GM12878 (cell line): Measurements from ENCODE around the gene AIG1. TPM values are rescaled to one million over a fixed set of nuclear protein-coding genes. Genes with fewer than 3 reads are reported as not detected.
"Not testable (repeated sequence)": the region's sequence is repeated elsewhere in the genome, so short reads cannot be mapped to it uniquely, and the experiment has no call there.

ENCODE experiments used
- ATAC-seq: fragments of 200-7000 bp; cut with Tn5 transposase; 3 replicates; pipeline ENCODE4 v1.9.1; 2020; ENCODE audit warnings: mild to moderate bottlenecking, moderate library complexity
- BruUV-seq: library from RNA; stranded (reverse); fragments of 400-500 nt; replicated peaks from 2 replicates; lab custom pipeline; 2021; lab: Mats Ljungman, UMichigan
- CTCF ChIA-PET: fragments of 300-600 bp; sonication (Branson Sonifier 250); formaldehyde crosslinking; extraction: SDS; loops from one replicate; lab custom pipeline; 2021; ENCODE audit warnings: inconsistent platforms; lab: Yijun Ruan, JAX
- POLR2A ChIA-PET: fragments of 350-600 bp; formaldehyde crosslinking; extraction: SDS; loops from one replicate; lab custom pipeline; 2021; ENCODE audit warnings: inconsistent platforms; lab: Charles Lee
- RAD21 ChIA-PET: fragments of 300-600 bp; sonication (Branson Sonifier 250); formaldehyde crosslinking; loops from one replicate; lab custom pipeline; 2023; ENCODE audit warnings: antibody characterized with exemption; ENCODE audit not compliant: unreplicated experiment; lab: Charles Lee
- SMC1A ChIA-PET: fragments of 300-600 bp; sonication (Branson Sonifier 250); formaldehyde crosslinking; loops from one replicate; lab custom pipeline; 2023; ENCODE audit not compliant: unreplicated experiment, uncharacterized antibody; lab: Charles Lee
- DNase-seq: peaks from one replicate; pipeline ENCODE4 v3.0.0-alpha.2; 2011; ENCODE audit warnings: low read depth, low spot score
- FAIRE-seq: peaks from 3 replicates; lab custom pipeline; 2011; peaks lifted over from hg19 to GRCh38; lab: Jason Lieb, UNC
- H2AFZ ChIP-seq: 2 replicates; pipeline ENCODE4 v1.6.0; 2011; ENCODE audit warnings: low read depth, low read length, control low read depth; ENCODE audit not compliant: control insufficient read depth
- H3K27ac ChIP-seq: 2 replicates; pipeline ENCODE4 v1.5.1; 2011; ENCODE audit warnings: control low read depth; ENCODE audit not compliant: control insufficient read depth, insufficient read depth
- H3K27me3 ChIP-seq, 2 experiments: replicated peaks in 1 of 2; 2 replicates each; pipeline versions ENCODE4 v1.6.0 to v1.6.1; 2011; ENCODE audit warnings: low read length in 1 of 2; ENCODE audit not compliant: control insufficient read depth in 2 of 2, insufficient read depth in 2 of 2
- H3K36me3 ChIP-seq, 2 experiments: 2 replicates each; pipeline ENCODE4 v1.5.1; 2011; ENCODE audit warnings: low read length in 1 of 2; ENCODE audit not compliant: control insufficient read depth in 2 of 2, insufficient read depth in 2 of 2
- H3K4me1 ChIP-seq: 2 replicates; pipeline ENCODE4 v1.6.1; 2011; ENCODE audit warnings: mild to moderate bottlenecking, low read length, moderate library complexity, mixed read lengths; ENCODE audit not compliant: control insufficient read depth, insufficient read depth
- H3K4me2 ChIP-seq: 2 replicates; pipeline ENCODE4 v1.6.0; 2011; ENCODE audit warnings: control low read depth; ENCODE audit not compliant: control insufficient read depth, insufficient read depth
- H3K4me3 ChIP-seq: fragments of 200-600 bp; sonication (generic); 2 replicates; pipeline ENCODE4 v1.5.1; 2016
- H3K79me2 ChIP-seq: 2 replicates; pipeline ENCODE4 v1.6.0; 2011; ENCODE audit warnings: low read length; ENCODE audit not compliant: control insufficient read depth, insufficient read depth
- H3K9ac ChIP-seq: 2 replicates; pipeline ENCODE4 v1.8.0; 2011; ENCODE audit warnings: low read length, control low read depth, mixed read lengths; ENCODE audit not compliant: control insufficient read depth, insufficient read depth
- H3K9me3 ChIP-seq: replicated peaks from 3 replicates; pipeline ENCODE4 v1.5.1; 2011; ENCODE audit warnings: mild to moderate bottlenecking, low read length; ENCODE audit not compliant: control insufficient read depth, insufficient read depth
- H4K20me1 ChIP-seq: 2 replicates; pipeline ENCODE4 v1.6.0; 2011; ENCODE audit not compliant: control insufficient read depth, insufficient read depth
- WGBS: methylation state at CpG from one replicate; pipeline ENCODE4 v1.1.6; 2016; ENCODE audit warnings: low lambda C conversion rate; ENCODE audit not compliant: insufficient replicate concordance, insufficient coverage; ENCODE audit errors: missing lambda C conversion rate; 5-methylcytosine and 5-hydroxymethylcytosine counted together
- in situ Hi-C: fragments of 300-500 bp; cut with MboI; formaldehyde crosslinking; loops from 9 replicates; pipeline ENCODE4 v1.14.3; 2018; ENCODE audit warnings: mixed read lengths
- intact Hi-C: fragments of 100-400 bp; cut with micrococcal nuclease; formaldehyde crosslinking; loops from one replicate; pipeline ENCODE4 v1.14.2; 2022; ENCODE audit not compliant: unreplicated experiment
- polyA plus RNA-seq, 11 experiments: library from polyadenylated mRNA; depleted of rRNA in 4 of 11; unstranded in 6 of 11; stranded (reverse) in 5 of 11; fragments of >200 nt; fragmentation: Nextera tagmentation in 4 of 11; fragmentation: Illumina TruSeq in 1 of 11; extraction: Ambion mirVana in 4 of 11; extraction: Trizol in 1 of 11; gene quantifications; 1 replicate in 1 of 11; 2 replicates in 10 of 11; pipeline versions ENCODE4 v1.2.1 to v1.2.3, GENCODE V29; 2011 to 2016; ENCODE audit warnings: inconsistent platforms in 2 of 11, missing spikeins in 2 of 11, low read depth in 1 of 11
- total RNA-seq, 4 experiments: library from RNA; depleted of rRNA in 3 of 4; stranded (reverse); fragments of >200 nt in 3 of 4; fragmentation: Illumina TruSeq in 1 of 4; extraction: Trizol in 1 of 4; gene quantifications; 2 replicates each; pipeline versions ENCODE4 v1.2.1 to v1.2.3, GENCODE V29; 2013 to 2021

AIG1 gene
- total and polyA plus RNA-seq, 10 of the 15 experiments (the other 5 are each of a cell fraction or from before 2014, with no cell fraction given): 27.0 to 74.5 (median 36.4) TPM

DNA sequence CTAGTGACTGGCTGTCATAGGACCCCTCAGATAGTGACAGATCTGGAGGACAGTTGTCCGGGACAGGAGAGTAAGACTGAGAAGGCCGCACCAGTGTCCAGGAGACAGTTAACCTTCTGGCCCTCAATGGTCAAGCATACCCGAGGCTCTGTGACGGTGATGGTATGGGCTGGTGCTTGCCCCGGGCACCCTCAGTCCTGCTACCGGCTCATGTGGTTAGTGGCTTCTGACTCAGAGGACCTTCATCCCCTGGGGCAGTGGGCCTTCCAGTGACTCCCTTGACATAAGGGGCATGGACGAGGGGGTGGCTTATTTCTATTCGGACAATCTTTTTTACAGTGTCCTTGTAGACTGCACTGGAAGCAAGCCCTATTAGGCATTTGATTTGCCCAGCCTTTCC, 23.3 kb downstream of the AIG1 start:
- H3K9ac ChIP-seq, FAIRE-seq, H3K4me1 ChIP-seq, SMC1A ChIA-PET, H2AFZ ChIP-seq, DNase-seq, CTCF ChIA-PET, RAD21 ChIA-PET, H3K9me3 ChIP-seq, ATAC-seq, H3K79me2 ChIP-seq, H3K4me2 ChIP-seq, H3K4me3 ChIP-seq, H4K20me1 ChIP-seq, H3K27ac ChIP-seq, POLR2A ChIA-PET, in situ Hi-C loops, H3K27me3 ChIP-seq, BruUV-seq, H3K36me3 ChIP-seq, intact Hi-C loops: not testable (repeated sequence)
- WGBS: 93% methylated on average over 8 of the region's 8 CpGs

DNA sequence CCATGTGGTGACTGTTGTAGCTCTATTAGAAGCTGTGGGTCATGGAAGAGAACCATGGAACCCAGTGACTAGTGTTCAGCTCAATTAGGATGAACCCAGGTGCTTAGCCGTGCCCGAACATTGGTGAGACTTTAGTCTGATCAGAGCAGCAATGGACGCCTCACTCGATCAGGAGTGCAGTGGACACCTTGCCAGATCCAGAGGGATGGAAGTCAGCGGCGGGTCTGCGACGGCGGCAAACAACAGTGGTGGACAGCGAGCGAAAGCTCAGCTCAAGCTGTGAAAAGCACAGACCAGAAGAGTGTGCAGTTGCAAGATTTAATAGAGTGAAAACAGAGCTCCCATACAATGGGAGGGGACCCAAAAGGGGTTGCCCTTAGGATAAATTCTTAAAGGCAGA, 26.6 kb downstream of the AIG1 start:
- intact Hi-C loops, H3K27me3 ChIP-seq, DNase-seq, H2AFZ ChIP-seq, H3K4me2 ChIP-seq, in situ Hi-C loops, RAD21 ChIA-PET, H3K27ac ChIP-seq, H3K4me1 ChIP-seq, H3K9ac ChIP-seq, POLR2A ChIA-PET, H3K9me3 ChIP-seq, H4K20me1 ChIP-seq, H3K36me3 ChIP-seq, ATAC-seq, BruUV-seq, H3K4me3 ChIP-seq, FAIRE-seq, H3K79me2 ChIP-seq: not testable (repeated sequence)
- over 99% methylated on average over 11 of the region's 11 CpGs for WGBS
- ChIA-PET SMC1A (interaction anchor here (1.4 kb wide), 1 partner anchor 13 kb away, joined by 3 read pairs; no protein-coding TSS in a partner anchor), CTCF (interaction anchor here (0.6 to 1.0 kb wide), 2 partner anchors 32 to 287 kb away, joined by 3 read pairs; no protein-coding TSS in a partner anchor)
